Activated T-cell treated with anti-CD3 and anti-CD28 coated beads, Interleukin-2, amount 50 U/mL, for 72 hours (primary cell): ENCODE data around the gene TFPI2. TPM values are rescaled to one million over a fixed set of nuclear protein-coding genes. Genes with fewer than 3 reads are reported as not detected.

ENCODE experiments used
- ATAC-seq, 2 donors: fragments of 150-1000 bp; cut with Tn5 transposase; replicated peaks in 1 of 2; 2 replicates each; pipeline ENCODE4 v1.10.0; 2021; ENCODE audit warnings: moderate library complexity in 2 of 2, mild to moderate bottlenecking in 1 of 2
- DNase-seq, 2 donors: peaks; one replicate each; pipeline ENCODE4 v3.0.0; 2021 to 2022; ENCODE audit warnings: mixed read lengths in 1 of 2
- H3K27ac Mint-ChIP-seq: one replicate; pipeline ENCODE4 v1.8.0; 2022; ENCODE audit warnings: mild to moderate bottlenecking, moderate library complexity, mixed read lengths
- H3K27me3 Mint-ChIP-seq: one replicate; pipeline ENCODE4 v1.8.0; 2022; ENCODE audit warnings: low read depth, mixed read lengths
- H3K36me3 Mint-ChIP-seq, 2 donors: one replicate each; pipeline ENCODE4 v1.8.0; 2022; ENCODE audit warnings: mixed read lengths in 2 of 2, mild to moderate bottlenecking in 1 of 2; ENCODE audit not compliant: insufficient read depth in 2 of 2
- H3K4me1 Mint-ChIP-seq: one replicate; pipeline ENCODE4 v1.8.0; 2022; ENCODE audit warnings: low read depth, mixed read lengths
- H3K4me3 Mint-ChIP-seq, 2 donors: one replicate each; pipeline ENCODE4 v1.8.0; 2022; ENCODE audit warnings: mild to moderate bottlenecking in 2 of 2, mixed read lengths in 2 of 2, moderate library complexity in 2 of 2
- H3K9me3 Mint-ChIP-seq, 2 donors: one replicate each; pipeline ENCODE4 v1.8.0; 2022; ENCODE audit warnings: mixed read lengths in 2 of 2
- total RNA-seq, 2 donors: library from RNA; stranded (reverse); gene quantifications; one replicate each; pipeline ENCODE4 v1.2.3, GENCODE V29; 2022

The TFPI2 gene
- total RNA-seq, 2 donors from 2014 or later = 0.34 to 0.51 TPM

DNA sequence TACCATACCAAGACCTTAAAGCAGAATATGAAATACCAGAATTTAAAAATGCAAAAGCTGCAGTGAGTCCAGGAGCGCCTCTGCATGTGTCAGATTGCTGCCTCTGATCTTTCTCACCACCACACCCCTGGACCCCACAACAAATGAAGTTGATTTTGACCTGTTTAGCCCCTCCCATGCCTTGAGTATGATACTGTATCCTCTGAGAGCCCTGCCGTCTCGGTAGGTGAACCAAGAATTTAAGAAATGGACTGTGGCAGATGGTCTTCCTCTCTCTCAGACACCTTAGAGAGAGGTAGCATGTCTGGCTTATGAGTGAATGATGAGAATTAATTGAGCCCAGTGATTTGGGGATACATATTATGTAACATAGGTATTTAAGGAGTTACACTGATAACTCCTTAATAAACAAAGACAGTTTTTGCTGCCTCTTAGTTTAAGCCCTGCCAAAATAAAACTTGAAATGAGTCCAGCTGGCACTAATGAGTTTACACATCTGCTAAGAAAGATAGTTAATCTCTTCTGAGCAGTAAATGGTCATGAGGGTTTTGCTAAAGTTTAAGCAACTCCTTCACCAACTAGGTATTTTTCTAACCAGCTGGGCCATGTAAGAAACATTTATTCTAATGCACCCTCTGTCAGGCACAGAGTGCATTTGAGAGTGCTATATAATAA lies 4.5 kb upstream of the TFPI2 start:
- Mint-ChIP-seq H3K9me3 (no peaks in the 10 kb centered on the region), H3K27ac (no peak overlapping the region), H3K4me1 (peaks cover 3% of the 10 kb centered on the region), H3K36me3 (no peaks in the 10 kb centered on the region), H3K27me3 (peaks cover 42% of the 10 kb centered on the region), H3K4me3 (no peak overlapping the region)
- DNase-seq = no peak
- ATAC-seq = no peak

DNA sequence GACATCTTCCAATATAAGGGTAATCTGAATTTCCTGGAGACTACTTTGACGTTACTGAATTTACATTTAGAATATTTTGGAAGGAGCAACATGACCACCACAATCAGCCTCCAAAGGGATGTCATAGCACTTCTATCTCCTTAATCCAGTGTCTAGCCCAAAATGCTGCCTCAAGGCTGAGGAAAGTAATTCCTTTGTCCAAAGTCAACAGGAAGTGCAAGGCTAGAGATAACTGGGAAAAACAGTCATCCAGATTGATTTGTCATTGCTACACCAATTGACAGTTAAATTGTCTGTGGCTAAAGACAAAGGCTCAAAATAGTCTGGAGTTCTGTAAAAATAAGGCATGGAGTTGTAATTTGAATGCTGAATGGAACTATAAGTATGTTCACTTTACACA lies 3.9 kb upstream of the TFPI2 start:
- H3K27ac Mint-ChIP-seq = no peak overlapping the region
- DNase-seq = no peak
- peaks cover 43% of the 10 kb centered on the region for H3K27me3 Mint-ChIP-seq
- H3K4me1 Mint-ChIP-seq = peaks cover 9% of the 10 kb centered on the region
- no peak overlapping the region for H3K4me3 Mint-ChIP-seq
- no peaks in the 10 kb centered on the region for H3K9me3 Mint-ChIP-seq
- ATAC-seq = no peak
- H3K36me3 Mint-ChIP-seq = no peaks in the 10 kb centered on the region

DNA sequence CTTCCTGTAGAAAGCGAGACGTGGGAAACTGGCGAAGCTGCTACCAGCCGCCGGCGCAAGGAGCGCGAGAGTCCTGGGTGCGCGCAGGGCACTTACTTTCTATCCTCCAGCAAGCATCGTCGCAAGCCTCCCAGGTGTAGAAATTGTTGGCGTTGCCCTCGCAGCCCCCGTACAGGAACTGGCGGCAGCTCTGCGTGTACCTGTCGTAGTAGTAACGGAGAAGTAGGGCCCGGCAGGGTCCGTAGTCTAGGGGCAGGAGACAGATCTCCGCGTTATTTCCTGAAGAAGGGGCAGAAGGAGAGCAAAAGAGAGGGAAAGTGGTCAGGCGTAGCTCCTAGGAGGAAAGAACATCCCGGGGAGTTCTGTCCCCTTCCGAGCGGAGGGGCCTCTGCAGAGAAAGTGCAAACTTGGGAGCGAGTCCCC lies 501 bp downstream of the TFPI2 start:
- Mint-ChIP-seq H3K36me3 (no peaks in the 10 kb centered on the region), H3K4me3 (peak overlapping the region; percentile 87 to 93), H3K4me1 (peaks cover 9% of the 10 kb centered on the region), H3K27me3 (peaks cover 60% of the 10 kb centered on the region), H3K27ac (no peak overlapping the region), H3K9me3 (no peaks in the 10 kb centered on the region)
- peak; percentile 36 to 46 for ATAC-seq
- DNase-seq = peak in 1 of 2 donors; percentile 4

DNA sequence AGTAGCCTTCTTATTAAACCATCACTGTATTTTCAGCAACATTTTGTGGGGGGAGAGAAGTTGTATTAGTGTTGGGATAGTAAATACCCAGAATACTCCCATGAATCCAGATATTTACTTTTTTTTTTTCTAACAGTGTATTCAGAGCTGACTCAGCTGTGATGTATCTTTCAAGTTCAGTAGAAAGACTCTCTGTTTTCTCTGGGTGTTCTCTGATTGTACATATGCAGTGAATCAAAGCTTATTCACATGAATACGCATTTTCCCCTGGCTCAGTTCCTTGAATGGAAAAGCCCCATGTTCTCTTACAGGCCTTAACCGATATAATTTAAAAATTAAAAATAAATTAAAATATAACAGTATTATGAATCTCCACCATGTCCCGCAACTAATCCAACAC lies 1.3 kb downstream of the TFPI2 start:
- Mint-ChIP-seq H3K27ac (no peak overlapping the region), H3K4me1 (peaks cover 9% of the 10 kb centered on the region), H3K36me3 (no peaks in the 10 kb centered on the region), H3K27me3 (peaks cover 60% of the 10 kb centered on the region), H3K4me3 (peak overlapping the region in 1 of 2 donors; percentile 87), H3K9me3 (no peaks in the 10 kb centered on the region)
- ATAC-seq (no peak), DNase-seq (no peak)

DNA sequence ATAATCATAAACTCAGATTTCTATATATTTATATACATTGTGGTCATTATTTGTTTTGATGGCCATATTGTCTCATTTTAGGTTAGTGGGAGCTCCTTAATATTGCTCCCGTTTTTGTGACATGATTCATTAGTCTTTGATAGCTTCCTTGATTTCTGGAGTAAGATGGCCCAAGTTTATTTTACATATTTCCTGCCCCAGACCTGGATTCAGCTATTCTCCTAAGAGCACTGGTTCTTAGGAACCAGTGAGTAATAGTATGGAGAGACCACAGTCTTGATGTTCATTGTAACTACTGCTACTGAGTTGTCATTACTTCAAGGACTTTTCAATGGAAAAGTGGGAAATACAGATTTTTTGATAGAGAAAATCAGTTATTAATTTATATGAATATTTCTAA lies 6.0 kb downstream of the TFPI2 start:
- Mint-ChIP-seq H3K4me1 (peaks cover under 1% of the 10 kb centered on the region), H3K4me3 (no peak overlapping the region), H3K27me3 (peaks cover 30% of the 10 kb centered on the region), H3K36me3 (no peaks in the 10 kb centered on the region), H3K9me3 (peaks cover 1% of the 10 kb centered on the region in 2 donors), H3K27ac (no peak overlapping the region)
- ATAC-seq (no peak), DNase-seq (no peak)

DNA sequence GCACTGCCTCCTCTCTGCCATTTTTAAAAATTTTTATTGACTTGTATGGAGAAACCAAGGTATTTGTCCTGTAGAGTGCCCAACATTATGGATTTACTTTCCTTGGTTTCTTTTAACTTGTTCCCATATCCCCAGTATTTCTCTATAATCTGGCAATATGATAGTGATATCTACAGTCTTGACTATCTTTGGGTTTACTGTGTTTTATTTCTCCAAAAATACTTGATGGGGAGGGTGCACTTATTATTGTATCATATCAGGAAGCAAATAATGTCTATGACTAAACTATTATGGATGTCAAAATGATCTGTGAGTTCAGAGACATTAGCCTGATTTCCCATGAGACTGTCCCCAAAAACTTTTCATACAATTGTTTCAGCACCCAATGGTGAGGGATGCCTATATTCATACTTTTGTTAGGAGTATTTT lies 6.6 kb downstream of the TFPI2 start:
- Mint-ChIP-seq H3K9me3 (peaks cover 3% of the 10 kb centered on the region in 2 donors), H3K27ac (no peak overlapping the region), H3K36me3 (no peaks in the 10 kb centered on the region)

DNA sequence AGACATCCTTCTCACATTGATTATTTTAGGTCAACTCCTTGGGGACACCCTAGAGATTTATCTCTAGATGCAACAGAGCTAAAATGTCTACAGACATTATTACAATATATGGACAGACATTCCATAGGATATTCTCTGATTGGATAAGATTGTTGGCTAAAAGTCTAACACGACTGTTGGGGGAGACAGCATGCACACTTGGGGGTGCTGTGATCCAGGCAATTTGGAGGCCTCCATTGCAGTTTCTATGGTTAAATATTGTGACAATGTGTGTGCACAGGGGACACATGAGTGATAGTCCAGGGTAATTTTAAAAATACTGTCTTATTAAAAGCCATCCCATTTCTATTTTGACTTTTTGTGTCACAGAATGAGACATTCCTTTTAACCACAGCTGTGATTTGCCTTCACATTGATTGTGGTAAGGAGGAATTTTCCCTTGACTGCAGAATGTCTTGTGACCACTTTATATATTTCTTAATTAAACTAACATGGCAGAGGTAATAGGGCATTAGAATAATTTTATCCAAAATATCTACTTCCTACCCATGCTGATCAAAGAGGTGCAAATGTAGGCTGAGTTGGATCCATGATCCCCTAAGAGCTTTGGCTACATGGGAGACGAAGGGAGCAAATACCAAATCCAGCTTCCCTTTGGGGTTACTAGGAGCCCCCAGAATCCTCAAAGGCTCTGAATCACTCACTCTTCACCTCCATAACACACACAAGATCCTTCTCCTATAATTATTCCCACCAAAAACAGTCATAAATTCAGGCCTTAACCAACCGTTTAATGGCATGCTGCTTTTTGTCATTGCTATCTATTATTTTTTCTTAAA lies 7.3 kb downstream of the TFPI2 start:
- H3K9me3 Mint-ChIP-seq = peaks cover 3% of the 10 kb centered on the region in 2 donors
- no peaks in the 10 kb centered on the region for H3K4me1 Mint-ChIP-seq
- H3K4me3 Mint-ChIP-seq = no peak overlapping the region
- H3K27ac Mint-ChIP-seq = no peak overlapping the region
- ATAC-seq = no peak
- no peaks in the 10 kb centered on the region for H3K36me3 Mint-ChIP-seq
- peaks cover 17% of the 10 kb centered on the region for H3K27me3 Mint-ChIP-seq
- DNase-seq = no peak

More for the DNA sequence above, 6.6 kb downstream of the TFPI2 start:
- H3K4me1 Mint-ChIP-seq = no peaks in the 10 kb centered on the region
- no peak for ATAC-seq
- DNase-seq = no peak
- H3K4me3 Mint-ChIP-seq = no peak overlapping the region
- peaks cover 24% of the 10 kb centered on the region for H3K27me3 Mint-ChIP-seq

DNA sequence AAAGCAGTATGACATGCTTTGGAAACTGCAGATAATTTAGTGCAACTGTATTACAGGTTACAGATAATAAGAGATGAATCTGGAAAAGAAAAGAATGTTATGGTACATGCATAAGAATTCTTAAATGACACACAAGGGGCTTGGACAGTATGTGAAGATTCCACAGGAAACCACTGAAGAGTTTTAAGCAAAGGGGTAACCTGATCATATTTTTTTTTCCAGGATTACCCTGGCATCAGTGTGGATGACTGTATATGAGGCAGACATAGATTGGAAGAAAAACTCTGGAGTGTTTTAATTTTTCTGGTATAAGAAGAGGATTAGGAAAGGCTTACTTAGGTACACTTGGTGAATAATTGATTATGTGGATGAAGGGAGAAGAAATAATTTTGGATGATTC lies 8.1 kb downstream of the TFPI2 start:
- no peak overlapping the region for H3K4me3 Mint-ChIP-seq
- H3K36me3 Mint-ChIP-seq = no peaks in the 10 kb centered on the region
- no peaks in the 10 kb centered on the region for H3K4me1 Mint-ChIP-seq
- no peak for DNase-seq
- ATAC-seq = no peak
- peaks cover 3% of the 10 kb centered on the region in 2 donors for H3K9me3 Mint-ChIP-seq
- H3K27me3 Mint-ChIP-seq = peaks cover 11% of the 10 kb centered on the region
- H3K27ac Mint-ChIP-seq = no peak overlapping the region

DNA sequence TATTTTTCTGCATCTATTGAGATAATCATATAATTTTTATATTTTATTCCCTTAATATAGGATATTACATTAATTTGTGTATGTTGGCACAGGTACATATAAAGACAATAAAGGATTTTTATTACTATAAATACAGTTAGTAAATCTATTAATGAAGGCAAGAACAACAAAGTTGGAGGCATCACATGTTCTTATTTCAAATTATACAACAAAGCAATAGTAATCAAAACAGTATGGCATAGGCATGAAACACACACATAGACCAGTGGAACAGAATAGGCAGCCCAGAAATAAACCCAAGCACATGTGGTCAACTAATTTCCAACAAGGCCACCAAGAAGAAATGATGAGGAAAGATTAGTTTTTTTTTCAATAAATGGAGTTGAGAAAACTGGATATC lies 11.2 kb downstream of the TFPI2 start:
- ATAC-seq (no peak), DNase-seq (no peak)
- Mint-ChIP-seq H3K36me3 (no peaks in the 10 kb centered on the region), H3K27me3 (peaks cover 11% of the 10 kb centered on the region), H3K4me1 (no peaks in the 10 kb centered on the region), H3K9me3 (peaks cover 3% of the 10 kb centered on the region in 2 donors), H3K4me3 (no peak overlapping the region), H3K27ac (no peak overlapping the region)

DNA sequence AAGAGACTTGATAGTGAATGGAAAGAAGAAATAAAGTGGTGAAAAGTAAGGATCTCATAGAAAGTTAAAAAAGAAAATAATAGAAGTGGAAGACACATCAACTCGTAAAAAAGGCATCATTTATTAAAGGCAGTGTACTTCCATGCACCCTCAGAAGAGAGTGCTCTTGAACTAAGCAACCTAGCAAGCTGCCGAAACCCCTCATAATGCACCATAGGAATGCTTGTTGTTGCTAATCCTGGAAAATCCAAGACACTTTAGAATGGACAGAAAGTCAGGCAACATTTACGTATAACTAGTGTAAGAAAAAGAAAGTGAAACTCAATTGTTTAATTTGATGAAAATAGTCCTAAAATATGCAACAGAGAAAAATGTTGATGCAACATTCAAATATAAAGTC lies 12.8 kb downstream of the TFPI2 start:
- Mint-ChIP-seq H3K36me3 (no peaks in the 10 kb centered on the region), H3K27me3 (peaks cover 11% of the 10 kb centered on the region), H3K27ac (no peak overlapping the region), H3K4me3 (no peak overlapping the region), H3K4me1 (no peaks in the 10 kb centered on the region), H3K9me3 (peaks cover 6 to 8% of the 10 kb centered on the region in 2 donors)
- no peak for ATAC-seq
- no peak for DNase-seq

DNA sequence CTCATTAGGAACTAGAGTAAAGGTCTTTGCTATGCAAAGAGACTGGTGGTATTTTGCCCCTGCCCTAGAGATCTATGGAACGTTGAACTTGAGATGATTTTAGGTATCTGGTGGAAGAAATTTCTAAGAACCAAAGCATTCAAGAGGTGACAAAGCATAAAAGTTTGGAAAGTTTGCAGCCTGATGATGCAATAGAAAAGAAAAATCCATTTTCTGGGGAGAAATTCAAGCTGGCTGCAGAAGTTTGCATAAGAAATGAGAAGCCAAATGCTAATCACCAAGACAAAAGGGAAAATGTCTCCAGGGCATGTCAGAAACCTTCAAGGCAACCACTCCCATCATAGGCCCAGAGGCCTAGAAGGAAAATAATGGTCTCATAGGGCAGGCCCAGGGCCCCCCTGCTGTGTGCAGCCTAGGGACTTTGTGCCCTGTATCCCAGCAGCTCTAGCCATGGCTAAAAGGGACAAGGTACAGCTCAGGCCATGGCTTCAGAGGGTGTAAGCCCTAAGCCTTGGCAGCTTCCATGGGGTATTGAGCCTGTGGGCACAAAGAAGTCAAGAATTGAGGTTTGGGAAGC lies 16.5 kb downstream of the TFPI2 start:
- H3K4me1 Mint-ChIP-seq = no peaks in the 10 kb centered on the region
- peaks cover 3 to 5% of the 10 kb centered on the region in 2 donors for H3K9me3 Mint-ChIP-seq
- DNase-seq (no peak), ATAC-seq (no peak)
- no peak overlapping the region for H3K27ac Mint-ChIP-seq
- no peak overlapping the region for H3K4me3 Mint-ChIP-seq
- H3K27me3 Mint-ChIP-seq = no peaks in the 10 kb centered on the region
- H3K36me3 Mint-ChIP-seq = no peaks in the 10 kb centered on the region

DNA sequence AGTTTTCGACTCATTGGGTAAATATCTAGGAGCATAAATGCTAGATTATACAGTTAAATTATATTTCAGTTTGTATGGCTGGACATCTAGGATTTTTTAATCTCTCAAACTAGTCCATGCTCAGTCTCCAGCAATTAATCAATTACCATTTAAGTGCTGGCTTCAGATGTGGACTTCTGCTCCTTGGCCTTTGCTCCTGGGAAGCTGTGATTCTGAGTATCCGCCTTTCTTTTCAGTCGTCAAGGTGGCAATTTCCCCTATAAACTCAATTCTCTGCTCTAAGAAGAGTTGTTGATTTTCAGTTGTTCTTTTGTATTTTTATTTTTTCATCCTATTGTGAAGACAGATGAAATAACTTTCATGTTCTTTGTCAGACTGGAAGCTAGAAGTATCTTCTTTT lies 23.7 kb downstream of the TFPI2 start:
- no peak for DNase-seq
- ATAC-seq = no peak
- Mint-ChIP-seq H3K27ac (no peak overlapping the region), H3K4me1 (no peaks in the 10 kb centered on the region), H3K4me3 (no peak overlapping the region), H3K36me3 (no peaks in the 10 kb centered on the region), H3K9me3 (peaks cover 0 to 2% of the 10 kb centered on the region in 2 donors), H3K27me3 (no peaks in the 10 kb centered on the region)

DNA sequence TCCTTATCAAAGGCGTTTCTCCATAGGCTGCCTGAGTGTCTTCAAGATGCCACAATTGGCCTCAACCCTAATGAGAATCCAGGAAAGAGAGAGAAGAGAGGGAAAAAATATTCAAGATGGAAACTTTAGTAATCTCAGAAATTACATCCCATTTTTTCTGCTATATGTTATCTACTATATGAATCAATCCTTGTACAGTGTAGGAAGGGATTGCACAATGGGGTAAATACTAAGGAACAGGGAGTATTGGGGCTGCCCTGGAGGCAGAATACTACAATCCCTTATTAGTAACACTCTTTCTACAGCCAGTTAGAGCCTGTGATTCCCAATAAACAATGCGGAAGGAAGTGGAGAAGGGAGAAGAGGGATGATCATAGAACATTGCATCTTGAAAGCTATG lies 27.9 kb downstream of the TFPI2 start:
- H3K4me1 Mint-ChIP-seq = no peaks in the 10 kb centered on the region
- no peaks in the 10 kb centered on the region for H3K9me3 Mint-ChIP-seq
- H3K4me3 Mint-ChIP-seq = no peak overlapping the region
- DNase-seq (no peak), ATAC-seq (no peak)
- no peak overlapping the region for H3K27ac Mint-ChIP-seq
- H3K36me3 Mint-ChIP-seq = no peaks in the 10 kb centered on the region
- H3K27me3 Mint-ChIP-seq = peaks cover 10% of the 10 kb centered on the region
